ENCODE data around the gene SLC7A1. TPM values are rescaled to one million over a fixed set of nuclear protein-coding genes. Genes with fewer than 3 reads are reported as not detected.

SLC7A1 gene
- total and polyA plus RNA-seq, 2 of the 13 experiments (the other 11 are each of a cell fraction or from before 2014, with no cell fraction given) = 14.5 to 15.3 TPM

- TF ChIP-seq KDM6A (CRISPR knock-in tag; IDR thresholded peaks at IDR 0.05; ENCODE audit: low read depth) (no peak), MEF2D (CRISPR knock-in tag; IDR thresholded peaks at IDR 0.05) (no peak), MAFK (conservative IDR thresholded peaks at IDR 0.05 in 1 of 2, IDR thresholded peaks at IDR 0.05 in 1 of 2; ENCODE audit: low read length in 2 of 2) (no peak), CENPX (CRISPR knock-in tag; IDR thresholded peaks at IDR 0.05) (no peak), ZNF549 (CRISPR knock-in tag; IDR thresholded peaks at IDR 0.05) (no peak), ZNF510 (CRISPR knock-in tag; IDR thresholded peaks at IDR 0.05; ENCODE audit: low read depth) (no peak), ZNF432 (CRISPR knock-in tag; IDR thresholded peaks at IDR 0.05; ENCODE audit: borderline replicate concordance) (no peak), THAP8 (CRISPR knock-in tag; IDR thresholded peaks at IDR 0.05; ENCODE audit: borderline replicate concordance) (no peak), TP53 (CRISPR knock-in tag; conservative IDR thresholded peaks at IDR 0.05) (no peak), ATF6 (CRISPR knock-in tag; conservative IDR thresholded peaks at IDR 0.05) (no peak), MLX (CRISPR knock-in tag; IDR thresholded peaks at IDR 0.05) (no peak), ZNF775 (CRISPR knock-in tag; IDR thresholded peaks at IDR 0.05; ENCODE audit: borderline replicate concordance) (no peak), TBX2 (CRISPR knock-in tag; IDR thresholded peaks at IDR 0.05; ENCODE audit: borderline replicate concordance) (no peak), SRSF1 (optimal IDR thresholded peaks at IDR 0.05; ENCODE audit: low read depth, low read length) (no peak), IRF2 (CRISPR knock-in tag; IDR thresholded peaks at IDR 0.05) (no peak), ZNF207 (IDR thresholded peaks at IDR 0.05; ENCODE audit: borderline replicate concordance) (no peak), HDAC6 (IDR thresholded peaks at IDR 0.05; ENCODE audit: low read depth, low read length) (no peak)
- intact Hi-C loops (cut with micrococcal nuclease; ENCODE audit: unreplicated experiment) = no loop called here
- H3K27me3 ChIP-seq (ENCODE audit: control insufficient read depth in 1 of 2, insufficient read depth in 2 of 2, low read length in 2 of 2) = no peaks in the 10 kb centered on the region
- no peak overlapping the region for H3K9ac ChIP-seq (ENCODE audit: insufficient read depth, low read depth, low read length)
- no peak for DNase-seq (ENCODE audit: low spot score)
- peaks cover 91% of the 10 kb centered on the region for H3K79me2 ChIP-seq (ENCODE audit: insufficient read depth, low read length)
- ChIA-PET POLR2A (no interaction called here), CTCF (ENCODE audit: low intra/inter-chr PET ratio, low total read pairs) (no interaction called here)
- no peak overlapping the region for H2AFZ ChIP-seq (ENCODE audit: low read length)
- H3K4me3 ChIP-seq (replicated peaks in 1 of 3; ENCODE audit: insufficient read depth in 1 of 3, low read depth in 2 of 3, low read length in 3 of 3) = no peak overlapping the region
- ATAC-seq = no peak
- 95% methylated on average over 3 of the region's 3 CpGs for WGBS (ENCODE audit: low lambda C conversion rate)
- no peak overlapping the region for H3K27ac ChIP-seq (ENCODE audit: extremely low read length, insufficient read depth, low read length)
- no TSS peak for BruUV-seq (replicated peaks)
- H3K4me1 ChIP-seq (ENCODE audit: insufficient read depth, low read length) = peaks cover 91% of the 10 kb centered on the region
- H3K4me2 ChIP-seq (ENCODE audit: low read depth, low read length) = no peak overlapping the region
- peaks cover 0 to 2% of the 10 kb centered on the region in 2 experiments; a peak in 2 of 5 replicates for H3K36me3 ChIP-seq (replicated peaks in 1 of 2; ENCODE audit: control insufficient read depth in 1 of 2, insufficient read depth in 2 of 2, low read length in 2 of 2)
- H3K9me3 ChIP-seq (ENCODE audit: low read length) = no peaks in the 10 kb centered on the region
- in situ Hi-C loops (cut with HindIII; ENCODE audit: extremely low pct_ligation_motif_present, low pct_unique_long_range_greater_than_20kb) = no loop called here
- no peak for FAIRE-seq
- peaks cover 52% of the 10 kb centered on the region for H4K20me1 ChIP-seq (ENCODE audit: insufficient read depth, low read length)
These were observed 20.4 kb downstream of the SLC7A1 start for GRCh38 chr13:29575098-29575497.
